PFSK-1 (cell line): ENCODE data around the gene TRIM63.

ENCODE experiments used
- FOXP2 ChIP-seq: optimal IDR thresholded peaks from 2 replicates; pipeline ENCODE3; 2011; ENCODE audit warnings: borderline replicate concordance, control low read depth, inconsistent platforms; ENCODE audit not compliant: insufficient read depth; ENCODE audit errors: extremely low read length, extremely low read depth
- POLR2AphosphoS5 ChIP-seq: IDR thresholded peaks from 2 replicates; pipeline ENCODE4 v1.6.1; 2012; ENCODE audit warnings: low read depth, mild to moderate bottlenecking, control low read depth, low read length, moderate library complexity
- SIN3A ChIP-seq: IDR thresholded peaks from 2 replicates; pipeline ENCODE4 v1.6.1; 2012; ENCODE audit warnings: mild to moderate bottlenecking, low read length, moderate library complexity, borderline replicate concordance; ENCODE audit not compliant: insufficient read depth
- TAF1 ChIP-seq: IDR thresholded peaks from 2 replicates; pipeline ENCODE4 v1.6.1; 2012; ENCODE audit warnings: low read length, control low read depth, borderline replicate concordance; ENCODE audit not compliant: insufficient read depth
- TF ChIP-seq, protein P1 (sequence below), 2 experiments: IDR thresholded peaks; 2 replicates each; pipeline versions ENCODE4 v1.6.1 to v1.8.0; 2011 to 2012; ENCODE audit warnings: low read depth in 2 of 2, low read length in 2 of 2, control low read depth in 1 of 2, inconsistent platforms in 1 of 2, mild to moderate bottlenecking in 1 of 2, moderate library complexity in 1 of 2; ENCODE audit not compliant: insufficient read depth in 1 of 2

DNA sequence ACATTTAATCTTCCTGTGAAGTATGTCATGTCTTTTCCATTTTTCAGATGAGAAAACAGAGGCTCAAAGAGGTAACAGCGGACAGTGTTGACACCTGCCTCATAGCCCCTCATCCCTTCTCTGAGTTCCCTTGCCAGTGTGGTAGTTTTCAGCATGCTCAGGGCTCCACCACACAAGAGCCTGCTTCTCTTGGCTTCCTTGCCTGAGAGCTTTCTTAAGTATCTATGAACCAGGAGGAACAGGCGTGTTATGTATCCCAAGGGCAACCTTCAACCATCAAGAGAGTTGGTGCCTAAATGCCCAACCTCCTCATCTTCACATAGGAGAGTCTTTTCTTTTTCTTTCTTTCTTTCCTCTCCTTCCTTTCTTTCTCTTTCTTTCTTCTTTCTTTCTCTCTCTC lies 63.7 kb downstream of the TRIM63 start:
- TF ChIP-seq, protein P1, sequence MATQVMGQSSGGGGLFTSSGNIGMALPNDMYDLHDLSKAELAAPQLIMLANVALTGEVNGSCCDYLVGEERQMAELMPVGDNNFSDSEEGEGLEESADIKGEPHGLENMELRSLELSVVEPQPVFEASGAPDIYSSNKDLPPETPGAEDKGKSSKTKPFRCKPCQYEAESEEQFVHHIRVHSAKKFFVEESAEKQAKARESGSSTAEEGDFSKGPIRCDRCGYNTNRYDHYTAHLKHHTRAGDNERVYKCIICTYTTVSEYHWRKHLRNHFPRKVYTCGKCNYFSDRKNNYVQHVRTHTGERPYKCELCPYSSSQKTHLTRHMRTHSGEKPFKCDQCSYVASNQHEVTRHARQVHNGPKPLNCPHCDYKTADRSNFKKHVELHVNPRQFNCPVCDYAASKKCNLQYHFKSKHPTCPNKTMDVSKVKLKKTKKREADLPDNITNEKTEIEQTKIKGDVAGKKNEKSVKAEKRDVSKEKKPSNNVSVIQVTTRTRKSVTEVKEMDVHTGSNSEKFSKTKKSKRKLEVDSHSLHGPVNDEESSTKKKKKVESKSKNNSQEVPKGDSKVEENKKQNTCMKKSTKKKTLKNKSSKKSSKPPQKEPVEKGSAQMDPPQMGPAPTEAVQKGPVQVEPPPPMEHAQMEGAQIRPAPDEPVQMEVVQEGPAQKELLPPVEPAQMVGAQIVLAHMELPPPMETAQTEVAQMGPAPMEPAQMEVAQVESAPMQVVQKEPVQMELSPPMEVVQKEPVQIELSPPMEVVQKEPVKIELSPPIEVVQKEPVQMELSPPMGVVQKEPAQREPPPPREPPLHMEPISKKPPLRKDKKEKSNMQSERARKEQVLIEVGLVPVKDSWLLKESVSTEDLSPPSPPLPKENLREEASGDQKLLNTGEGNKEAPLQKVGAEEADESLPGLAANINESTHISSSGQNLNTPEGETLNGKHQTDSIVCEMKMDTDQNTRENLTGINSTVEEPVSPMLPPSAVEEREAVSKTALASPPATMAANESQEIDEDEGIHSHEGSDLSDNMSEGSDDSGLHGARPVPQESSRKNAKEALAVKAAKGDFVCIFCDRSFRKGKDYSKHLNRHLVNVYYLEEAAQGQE (IDR thresholded peaks at IDR 0.05; ENCODE audit: insufficient read depth in 1 of 2, low read depth in 2 of 2, low read length in 2 of 2) = no peak
- TF ChIP-seq POLR2AphosphoS5 = no peak
- TF ChIP-seq TAF1 = no peak
- TF ChIP-seq SIN3A = no peak
- no peak for TF ChIP-seq FOXP2
